Measurements from ENCODE around the gene OBI1.

DNA sequence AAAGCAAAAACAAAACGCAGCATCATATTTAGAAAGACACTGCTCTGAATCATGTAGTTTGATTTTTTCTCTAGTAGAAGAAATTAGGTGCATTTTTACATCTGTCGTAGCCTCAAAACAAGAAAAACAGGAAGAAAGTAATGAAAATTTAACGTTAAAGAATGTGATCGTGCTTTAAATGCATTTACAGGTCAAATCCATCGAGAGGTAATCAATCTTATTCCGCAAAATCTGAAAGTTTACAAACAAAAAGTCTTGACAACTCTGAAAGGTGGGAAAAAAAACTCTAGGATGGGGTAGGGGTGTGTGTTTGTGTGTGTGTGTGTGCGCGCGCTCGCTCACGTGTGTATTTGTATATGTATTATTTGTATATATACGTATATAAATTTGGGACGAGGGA is 65.8 kb downstream of the OBI1 start:
- TF ChIP-seq POLR2AphosphoS5 (IDR thresholded peaks at IDR 0.05; ENCODE audit: low read depth, low read length) (no peak), POLR2A (IDR thresholded peaks at IDR 0.05; ENCODE audit: low read depth, low read length) (no peak), TAF1 (IDR thresholded peaks at IDR 0.05; ENCODE audit: borderline replicate concordance, low read depth, low read length) (no peak)

Measured in GM12892 (cell line).